Measurements from ENCODE around the gene INPP5F.

Gene INPP5F

GRCh38 chr10:119740096-119740495 is 14.2 kb downstream of the INPP5F start:
- no peaks in the 10 kb centered on the region for H3K27me3 ChIP-seq (ENCODE audit: insufficient read depth, poor library complexity, severe bottlenecking)
- no peak overlapping the region for H3K4me3 ChIP-seq (replicated peaks; ENCODE audit: insufficient read depth, low read length)
- H3K27ac ChIP-seq (replicated peaks), result no peak overlapping the region
- no peak for DNase-seq (ENCODE audit: low read depth in 1 of 2, low spot score in 1 of 2)
- TF ChIP-seq SPI1 (IDR thresholded peaks at IDR 0.05; ENCODE audit: borderline replicate concordance, low read depth), result no peak
- no peak for TF ChIP-seq CTCF (IDR thresholded peaks at IDR 0.05; ENCODE audit: insufficient read depth, low read length)
- TF ChIP-seq POLR2AphosphoS5 (IDR thresholded peaks at IDR 0.05; ENCODE audit: low read depth), result no peak
- no peak for TF ChIP-seq GABPA (IDR thresholded peaks at IDR 0.05; ENCODE audit: low read depth)
- TF ChIP-seq REST (IDR thresholded peaks at IDR 0.05; ENCODE audit: insufficient replicate concordance, low read depth), result no peak

GRCh38 chr10:119742947-119743648 is 17.2 kb downstream of the INPP5F start:
- peak in 1 of 2 experiments; percentile 20 for DNase-seq (ENCODE audit: low read depth in 1 of 2, low spot score in 1 of 2)
- no peak for TF ChIP-seq POLR2AphosphoS5 (IDR thresholded peaks at IDR 0.05; ENCODE audit: low read depth)
- TF ChIP-seq SPI1 (IDR thresholded peaks at IDR 0.05; ENCODE audit: borderline replicate concordance, low read depth), result no peak
- TF ChIP-seq REST (IDR thresholded peaks at IDR 0.05; ENCODE audit: insufficient replicate concordance, low read depth), result no peak
- no peak for TF ChIP-seq CTCF (IDR thresholded peaks at IDR 0.05; ENCODE audit: insufficient read depth, low read length)
- TF ChIP-seq GABPA (IDR thresholded peaks at IDR 0.05; ENCODE audit: low read depth), result no peak
- Histone ChIP-seq H3K27me3 (ENCODE audit: insufficient read depth, poor library complexity, severe bottlenecking) (no peaks in the 10 kb centered on the region), H3K4me3 (replicated peaks; ENCODE audit: insufficient read depth, low read length) (no peak overlapping the region), H3K27ac (replicated peaks) (no peak overlapping the region)

GRCh38 chr10:119747940-119748339 is 22.1 kb downstream of the INPP5F start:
- H3K27me3 ChIP-seq (ENCODE audit: insufficient read depth, poor library complexity, severe bottlenecking), result no peaks in the 10 kb centered on the region
- DNase-seq (ENCODE audit: low read depth in 1 of 2, low spot score in 1 of 2), result no peak
- H3K27ac ChIP-seq (replicated peaks), result no peak overlapping the region
- H3K4me3 ChIP-seq (replicated peaks; ENCODE audit: insufficient read depth, low read length), result no peak overlapping the region
- TF ChIP-seq GABPA (IDR thresholded peaks at IDR 0.05; ENCODE audit: low read depth) (no peak), SPI1 (IDR thresholded peaks at IDR 0.05; ENCODE audit: borderline replicate concordance, low read depth) (no peak), CTCF (IDR thresholded peaks at IDR 0.05; ENCODE audit: insufficient read depth, low read length) (no peak), REST (IDR thresholded peaks at IDR 0.05; ENCODE audit: insufficient replicate concordance, low read depth) (no peak), POLR2AphosphoS5 (IDR thresholded peaks at IDR 0.05; ENCODE audit: low read depth) (no peak)

All from HL-60 (cell line).